DMS153 treated with DMSO at 0.1 percent for 48 hours (cell line): Measurements from ENCODE around the gene SH3RF3.
"Not testable (repeated sequence)": the region's sequence is repeated elsewhere in the genome, so short reads cannot be mapped to it uniquely, and the experiment has no call there.

ENCODE experiments used
- DNase-seq: peaks from one replicate; lab custom pipeline; 2025; ENCODE audit not compliant: unreplicated experiment; lab: John Stamatoyannopoulos, UW

SH3RF3 gene

DNA sequence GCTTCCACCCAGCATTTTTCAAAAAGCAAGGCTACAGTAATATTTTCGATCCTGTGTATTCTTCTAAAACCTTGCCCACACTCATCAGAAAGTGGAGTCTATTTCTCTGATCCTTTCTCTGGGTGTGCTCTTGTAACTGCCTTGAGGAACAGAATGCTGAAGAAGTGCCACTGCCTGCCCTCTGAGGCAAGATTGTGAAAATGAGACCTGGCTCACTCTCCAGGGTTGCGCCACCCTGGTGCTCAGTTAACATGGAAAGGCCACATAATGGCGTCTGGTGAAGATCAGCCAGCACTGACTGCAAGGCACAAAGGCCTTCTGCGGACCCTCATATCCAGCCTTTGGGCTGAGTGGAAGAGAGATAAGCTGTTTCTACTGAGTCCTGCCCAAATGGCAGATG lies 11.2 kb upstream of the SH3RF3 start:
- no peak for DNase-seq

DNA sequence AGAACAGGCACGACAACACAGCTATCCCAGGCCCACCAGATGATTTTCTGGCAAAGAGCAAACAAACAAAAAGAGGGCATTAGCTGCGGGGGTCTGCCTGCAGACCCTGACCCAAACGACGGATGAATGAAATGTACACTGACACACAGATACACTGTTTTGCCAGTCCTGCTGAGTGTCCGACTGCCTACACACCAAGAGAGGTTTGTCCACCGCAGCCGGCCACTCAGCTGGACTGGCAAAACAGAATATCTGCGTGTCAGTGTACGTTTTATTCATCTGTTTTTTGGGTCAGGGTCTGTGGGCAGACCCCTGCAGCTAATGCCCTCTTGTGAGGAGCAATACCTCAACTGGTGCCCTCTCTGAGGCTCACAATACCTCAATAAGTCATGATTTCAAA lies 10.7 kb upstream of the SH3RF3 start:
- no peak for DNase-seq

- DNase-seq: no peak
Observed at GRCh38 chr2:109120166-109120565, 8.8 kb upstream of the SH3RF3 start.

DNA sequence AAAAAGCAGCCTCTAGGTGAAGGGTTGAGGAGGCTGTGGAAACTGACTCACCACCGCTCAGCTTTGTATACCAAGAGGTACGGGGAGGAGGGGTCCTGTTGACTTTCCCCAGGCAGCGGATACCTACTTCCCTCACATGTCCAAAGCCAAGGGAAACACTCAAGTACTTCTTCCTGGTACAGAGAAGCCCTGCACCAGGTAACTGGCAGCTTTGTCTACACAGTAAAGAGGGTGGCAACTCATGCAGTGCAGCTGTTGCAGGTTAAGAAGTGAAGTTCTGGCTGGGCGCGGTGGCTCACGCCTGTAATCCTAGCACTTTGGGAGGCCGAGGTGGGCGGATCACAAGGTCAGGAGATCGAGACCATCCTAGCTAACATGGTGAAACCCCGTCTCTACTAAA lies 8.3 kb upstream of the SH3RF3 start:
- not testable (repeated sequence) for DNase-seq

DNA sequence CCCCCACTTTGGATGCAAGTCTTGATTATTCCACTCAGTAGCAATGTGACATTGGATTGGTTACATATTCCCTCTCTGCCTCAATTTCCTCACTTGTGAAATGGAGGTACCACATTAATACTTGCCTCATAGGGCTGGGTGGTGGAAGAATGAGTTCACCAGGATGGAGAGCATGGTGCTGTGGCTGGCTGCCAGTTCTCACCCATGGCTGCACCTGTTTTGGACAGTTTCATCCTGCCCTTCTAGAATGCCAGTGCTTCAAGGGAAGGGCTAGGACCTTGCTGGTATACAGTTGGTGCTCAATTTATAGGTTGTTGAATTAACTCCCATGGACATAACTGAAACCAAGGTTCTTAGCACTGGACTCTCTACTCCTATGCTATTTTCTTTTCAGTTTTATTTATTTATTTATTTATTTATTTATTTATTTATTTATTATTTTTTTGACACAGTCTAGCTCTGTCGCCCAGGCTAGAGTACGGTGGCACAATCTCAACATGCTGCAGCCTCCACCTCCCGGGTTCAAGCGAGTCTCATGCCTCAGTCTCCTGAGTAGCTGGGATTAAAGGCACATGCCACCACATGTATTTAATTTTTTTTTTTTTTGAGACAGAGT lies 5.3 kb upstream of the SH3RF3 start:
- DNase-seq: no peak

DNA sequence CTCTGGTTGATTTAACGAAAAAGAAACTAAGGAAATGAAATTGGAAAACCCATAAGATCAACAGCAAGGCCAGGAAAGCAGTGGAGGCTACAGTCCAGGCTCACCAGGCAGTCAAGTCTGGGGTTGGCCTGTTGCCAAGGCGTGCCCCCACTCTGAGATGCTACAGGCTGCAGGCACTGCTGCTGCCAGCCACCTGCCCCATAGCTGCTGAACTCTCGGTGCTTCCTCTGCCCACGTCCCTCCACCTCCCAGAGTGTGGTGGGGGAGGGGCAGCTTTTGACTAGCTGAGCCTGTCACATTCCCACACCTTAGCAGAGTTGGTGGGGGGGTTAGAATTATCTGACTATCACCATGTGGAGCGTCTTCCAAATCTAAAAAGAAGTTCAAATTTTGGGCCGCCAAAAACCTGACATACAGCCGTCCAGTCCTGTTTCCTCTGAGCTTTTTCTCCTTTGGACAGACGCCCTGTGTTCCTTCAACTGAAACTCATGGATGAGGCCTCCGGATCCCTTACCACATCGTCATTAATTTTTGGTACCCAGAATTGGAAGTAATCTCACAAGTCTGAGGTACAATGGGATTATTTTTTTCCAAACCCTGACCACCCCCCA lies 3.9 kb upstream of the SH3RF3 start:
- no peak for DNase-seq

GRCh38 chr2:109125593-109126500 lies 3.2 kb upstream of the SH3RF3 start:
- no peak for DNase-seq

DNA sequence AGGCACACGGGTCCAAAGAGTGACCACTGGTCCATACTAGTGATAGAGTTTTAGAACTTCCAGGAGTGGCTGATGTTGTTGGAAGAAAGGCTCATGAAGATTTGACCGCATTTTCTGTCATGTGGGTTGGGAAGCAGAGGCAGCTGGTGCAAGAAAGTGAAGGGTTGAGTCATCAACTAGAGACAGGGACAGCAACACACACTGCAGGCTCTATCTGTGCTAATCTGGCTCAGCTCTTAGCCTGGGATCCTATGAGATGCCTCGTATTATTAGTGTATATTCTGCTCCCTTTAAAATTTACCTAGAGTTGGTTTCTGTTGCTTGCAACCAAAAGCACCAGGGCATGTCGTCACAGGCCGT lies 2.5 kb upstream of the SH3RF3 start:
- no peak for DNase-seq

GRCh38 chr2:109127556-109127955 lies 1.4 kb upstream of the SH3RF3 start:
- DNase-seq: no peak

GRCh38 chr2:109128048-109128615 lies 873 bp upstream of the SH3RF3 start:
- peak; percentile 81 for DNase-seq

DNA sequence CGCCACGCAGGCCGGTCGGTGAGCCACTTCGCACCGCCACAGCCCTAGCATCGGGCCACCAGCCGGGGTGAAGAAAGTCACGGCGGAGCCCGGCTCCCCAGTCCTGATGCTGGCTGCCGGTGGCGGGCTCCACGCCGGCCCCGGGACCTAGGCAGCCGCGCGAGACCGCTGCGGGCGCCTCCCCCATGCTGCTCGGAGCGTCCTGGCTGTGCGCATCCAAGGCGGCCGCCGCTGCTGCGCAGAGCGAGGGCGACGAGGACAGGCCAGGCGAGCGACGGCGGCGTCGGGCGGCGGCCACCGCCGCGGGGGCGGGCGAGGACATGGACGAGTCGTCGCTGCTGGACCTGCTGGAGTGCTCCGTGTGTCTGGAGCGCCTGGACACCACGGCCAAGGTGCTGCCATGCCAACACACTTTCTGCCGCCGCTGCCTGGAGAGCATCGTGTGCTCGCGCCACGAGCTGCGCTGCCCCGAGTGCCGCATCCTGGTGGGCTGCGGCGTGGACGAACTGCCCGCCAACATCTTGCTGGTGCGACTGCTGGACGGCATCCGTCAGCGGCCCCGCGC lies 433 bp downstream of the SH3RF3 start:
- DNase-seq: no peak

GRCh38 chr2:109129921-109130722 lies 1.1 kb downstream of the SH3RF3 start:
- no peak for DNase-seq

- no peak for DNase-seq
Observed at GRCh38 chr2:109130723-109130995, 1.7 kb downstream of the SH3RF3 start.

GRCh38 chr2:109131777-109132176 lies 2.8 kb downstream of the SH3RF3 start:
- no peak for DNase-seq

GRCh38 chr2:109132626-109133025 lies 3.6 kb downstream of the SH3RF3 start:
- DNase-seq: no peak

DNA sequence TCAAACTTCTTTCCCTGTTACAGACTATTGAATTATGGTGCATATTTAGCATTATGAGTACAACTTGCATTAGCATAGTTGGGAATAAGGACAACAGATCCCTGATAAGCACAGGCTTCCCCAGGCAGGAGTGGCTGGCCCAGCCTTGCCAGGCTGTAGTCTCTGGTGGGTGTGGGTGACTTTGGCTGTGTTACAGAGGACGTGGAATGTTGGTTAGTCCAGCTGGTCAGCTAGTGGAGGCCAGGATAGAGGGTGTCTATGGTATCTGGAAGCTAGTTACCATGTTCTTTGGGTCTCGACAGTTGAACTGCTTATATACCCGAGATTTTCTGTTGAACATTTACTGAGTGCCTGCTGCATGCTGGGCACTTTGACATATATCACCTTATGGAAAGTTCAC lies 4.7 kb downstream of the SH3RF3 start:
- DNase-seq: no peak

- no peak for DNase-seq
Observed at GRCh38 chr2:109134741-109135358, 5.8 kb downstream of the SH3RF3 start.

DNA sequence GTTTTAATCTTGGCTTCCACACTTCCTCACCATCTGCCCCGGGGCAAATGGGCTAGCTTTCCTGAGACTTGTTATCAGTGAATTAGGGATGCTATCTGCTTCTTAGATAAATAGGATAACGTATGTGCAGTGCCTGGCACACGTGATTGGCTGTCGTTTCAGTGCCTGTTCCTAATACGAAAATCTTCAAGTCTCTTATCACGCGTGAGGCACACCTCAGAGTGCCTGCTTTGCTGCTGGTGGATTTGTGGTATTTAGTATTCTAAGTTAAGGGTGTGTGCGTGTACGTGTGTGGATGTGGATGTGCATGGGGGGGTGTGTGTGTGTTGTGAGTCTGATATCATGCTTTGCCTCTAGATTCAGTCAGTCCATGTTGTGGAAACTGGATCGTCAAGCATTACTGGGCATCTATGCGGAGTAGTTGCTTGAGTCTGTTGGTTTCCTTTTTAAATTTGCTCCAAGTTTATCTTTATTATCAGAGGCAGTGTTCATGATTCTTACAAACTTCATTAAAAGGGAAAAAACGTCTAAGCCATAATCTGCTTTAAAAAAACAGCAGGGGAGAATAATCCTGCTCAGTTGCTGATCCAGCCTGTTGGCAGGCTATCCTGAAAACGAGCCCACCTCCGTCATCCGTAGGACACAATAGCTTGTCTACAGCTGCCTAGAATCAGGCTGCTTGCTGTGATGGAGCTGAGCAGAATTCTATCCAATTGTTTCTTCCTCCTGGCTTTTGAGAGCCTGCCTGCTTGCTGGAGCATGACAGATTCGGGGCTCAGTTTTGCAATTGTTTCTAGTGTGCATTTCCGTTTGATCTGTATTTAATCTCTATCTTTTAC lies 6.6 kb downstream of the SH3RF3 start:
- DNase-seq: no peak

GRCh38 chr2:109136542-109136941 lies 7.5 kb downstream of the SH3RF3 start:
- DNase-seq: no peak

DNA sequence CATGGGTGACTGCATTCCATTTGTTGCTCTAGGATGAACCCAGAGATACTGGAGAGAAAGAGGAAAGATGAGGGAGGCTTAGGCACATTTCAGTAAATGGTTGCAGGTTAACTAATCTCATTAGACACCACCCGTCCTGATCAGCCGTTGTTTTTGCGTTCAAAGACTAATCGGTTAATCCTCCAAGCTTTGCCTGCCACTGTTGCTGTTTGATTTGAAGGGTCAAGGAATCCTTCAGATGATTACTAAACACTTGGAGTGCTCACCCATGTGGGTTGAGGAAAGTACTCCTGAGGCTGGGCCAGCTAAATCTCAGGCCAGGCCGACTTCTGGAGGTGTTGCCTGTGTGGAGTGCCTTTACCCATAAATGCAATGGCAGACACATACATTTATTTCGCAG lies 8.6 kb downstream of the SH3RF3 start:
- DNase-seq: no peak
